Urinary bladder (tissue), 4 donors: ENCODE measurements around the gene MEIS1. TPM values are rescaled to one million over a fixed set of nuclear protein-coding genes. Genes with fewer than 3 reads are reported as not detected.

ENCODE experiments used
- DNase-seq: peaks from one replicate; pipeline ENCODE4 v3.0.0-alpha.2; 2015; ENCODE audit errors: extremely low spot score
- H3K27ac ChIP-seq: one replicate; pipeline ENCODE4 v1.5.1; 2013; ENCODE audit warnings: low read depth, mild to moderate bottlenecking, moderate library complexity
- H3K36me3 ChIP-seq: one replicate; pipeline ENCODE4 v1.6.1; 2013; ENCODE audit warnings: mild to moderate bottlenecking, moderate library complexity; ENCODE audit not compliant: insufficient read depth
- H3K4me1 ChIP-seq: one replicate; pipeline ENCODE4 v1.6.1; 2013; ENCODE audit warnings: mild to moderate bottlenecking, moderate library complexity; ENCODE audit not compliant: insufficient read depth
- H3K4me3 ChIP-seq: one replicate; pipeline ENCODE4 v1.5.1; 2013; ENCODE audit warnings: low read depth, low read length
- WGBS: extraction: QIAGEN DNeasy Blood & Tissue Kit; methylation state at CpG from one replicate; pipeline ENCODE4 v1.1.7; 2013; 5-methylcytosine and 5-hydroxymethylcytosine counted together
- polyA plus RNA-seq: library from polyadenylated mRNA; stranded (reverse); fragments of 200-250 nt; gene quantifications from one replicate; pipeline ENCODE4 v1.2.3, GENCODE V29; 2013
- total RNA-seq: library from RNA; depleted of rRNA; stranded (reverse); fragments of >200 nt; gene quantifications from one replicate; pipeline ENCODE4 v1.2.3, GENCODE V29; 2014
- donor health status: healthy with polysubstance abuse.
- donor health status: healthy.

MEIS1 gene
- total and polyA plus RNA-seq, 2 donors: 46.5 to 213 TPM

GRCh38 chr2:66562304-66562685 lies 127.4 kb downstream of the MEIS1 start:
- Histone ChIP-seq H3K36me3 (no peaks in the 10 kb centered on the region), H3K4me3 (no peak overlapping the region), H3K27ac (no peak overlapping the region), H3K4me1 (no peaks in the 10 kb centered on the region)
- DNase-seq: no peak
- 58% methylated on average over 1 of the region's 1 CpG for WGBS

DNA sequence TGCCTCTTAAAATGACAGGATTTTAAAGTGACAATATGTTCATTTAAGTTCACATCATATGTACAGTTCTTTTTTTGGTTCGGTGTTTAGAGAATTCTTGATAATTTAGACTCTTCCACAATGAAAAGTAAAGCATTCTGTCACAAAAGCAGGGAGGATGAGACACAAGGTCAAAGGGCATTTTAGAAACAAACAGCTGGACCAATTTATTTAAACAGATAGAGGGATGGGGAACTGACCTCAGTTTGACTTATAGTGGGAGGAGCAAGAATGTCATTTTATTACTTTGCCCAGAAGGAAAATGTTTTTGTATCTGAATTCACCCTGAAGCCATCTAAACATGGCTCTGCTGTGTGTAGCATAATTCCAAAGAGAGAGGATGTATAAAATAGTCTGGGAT lies 128.5 kb downstream of the MEIS1 start:
- H3K27ac ChIP-seq: no peak overlapping the region
- no peak for DNase-seq
- no peaks in the 10 kb centered on the region for H3K4me1 ChIP-seq
- H3K36me3 ChIP-seq: no peaks in the 10 kb centered on the region
- H3K4me3 ChIP-seq: no peak overlapping the region
- WGBS: 64% methylated on average over 1 of the region's 1 CpG

- WGBS: 49% methylated on average over 1 of the region's 1 CpG
- Histone ChIP-seq H3K4me1 (no peaks in the 10 kb centered on the region), H3K4me3 (no peak overlapping the region), H3K36me3 (no peaks in the 10 kb centered on the region), H3K27ac (no peak overlapping the region)
- no peak for DNase-seq
Measured at GRCh38 chr2:66565291-66565690, 130.4 kb downstream of the MEIS1 start.

DNA sequence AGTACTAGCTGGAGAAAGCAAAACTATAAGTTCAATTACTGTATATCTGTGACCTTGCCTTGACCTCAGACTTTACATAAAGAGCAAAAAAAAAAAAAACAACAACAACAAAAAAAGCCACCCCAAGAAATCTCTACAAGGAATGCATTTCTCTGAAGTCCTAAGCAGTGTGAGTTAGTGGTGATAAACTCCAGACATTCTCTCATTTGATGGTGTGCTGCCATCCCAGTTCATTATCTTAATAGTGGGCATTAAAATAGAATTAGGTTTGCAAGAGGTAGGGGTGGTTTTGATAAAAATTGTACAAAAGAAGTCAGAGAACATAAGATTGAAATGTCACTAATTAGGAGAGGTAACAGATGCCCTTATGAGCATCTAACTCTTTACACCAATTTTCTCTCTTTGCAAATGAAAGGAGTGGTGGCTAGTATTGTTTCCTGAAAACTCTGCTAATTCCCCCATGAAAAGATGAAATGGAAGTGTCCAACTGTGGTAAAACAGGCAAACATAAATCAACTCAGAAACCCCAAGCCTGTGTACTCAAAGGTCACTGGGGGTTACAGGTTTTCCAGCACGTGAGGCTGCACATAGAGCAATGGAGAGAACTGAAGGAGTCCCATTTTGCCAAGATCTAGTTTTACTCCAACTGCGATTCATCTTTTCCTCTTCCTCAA lies 131.9 kb downstream of the MEIS1 start:
- no peak overlapping the region for H3K4me3 ChIP-seq
- WGBS: 57% methylated on average over 2 of the region's 2 CpGs
- no peaks in the 10 kb centered on the region for H3K4me1 ChIP-seq
- H3K36me3 ChIP-seq: no peaks in the 10 kb centered on the region
- H3K27ac ChIP-seq: no peak overlapping the region
- no peak for DNase-seq

GRCh38 chr2:66567729-66568128 lies 132.8 kb downstream of the MEIS1 start:
- H3K4me1 ChIP-seq: no peaks in the 10 kb centered on the region
- 38% methylated on average over 2 of the region's 2 CpGs for WGBS
- no peak overlapping the region for H3K27ac ChIP-seq
- DNase-seq: no peak
- H3K36me3 ChIP-seq: no peaks in the 10 kb centered on the region
- no peak overlapping the region for H3K4me3 ChIP-seq

GRCh38 chr2:66568650-66569300 lies 133.8 kb downstream of the MEIS1 start:
- Histone ChIP-seq H3K27ac (no peak overlapping the region), H3K36me3 (no peaks in the 10 kb centered on the region), H3K4me3 (no peak overlapping the region), H3K4me1 (no peaks in the 10 kb centered on the region)
- DNase-seq: no peak
- 85% methylated on average over 4 of the region's 4 CpGs for WGBS

DNA sequence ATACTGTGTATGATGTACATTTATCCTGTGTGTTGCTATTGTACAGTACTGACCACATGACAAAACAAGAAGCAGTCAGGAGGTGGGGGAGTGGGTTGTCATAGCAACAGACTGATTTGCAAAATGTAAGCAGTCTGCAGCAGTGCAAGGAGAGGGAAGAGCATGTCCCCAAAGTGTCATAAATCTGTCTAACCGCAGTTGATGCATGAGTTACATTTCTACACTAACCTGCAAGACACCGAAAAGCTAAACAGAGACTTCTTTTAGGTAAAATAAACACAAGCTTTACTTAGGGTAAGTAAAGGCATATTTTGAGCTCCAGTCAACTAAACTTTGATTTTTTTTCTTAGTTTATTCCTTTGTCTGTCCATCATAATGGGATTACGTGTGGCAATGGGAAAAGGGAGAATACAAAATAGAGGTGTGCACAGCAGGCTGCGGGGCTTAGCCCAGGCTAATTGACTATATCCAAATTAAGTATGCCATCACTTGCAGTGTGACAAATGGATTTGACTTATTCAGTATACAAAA lies 134.5 kb downstream of the MEIS1 start:
- no peak for DNase-seq
- Histone ChIP-seq H3K27ac (no peak overlapping the region), H3K36me3 (no peaks in the 10 kb centered on the region), H3K4me3 (no peak overlapping the region), H3K4me1 (no peaks in the 10 kb centered on the region)
- WGBS: 44% methylated on average over 4 of the region's 4 CpGs

GRCh38 chr2:66569974-66570373 lies 135.0 kb downstream of the MEIS1 start:
- 69% methylated on average over 2 of the region's 2 CpGs for WGBS

GRCh38 chr2:66570471-66570870 lies 135.5 kb downstream of the MEIS1 start:
- no peak overlapping the region for H3K27ac ChIP-seq
- 81% methylated on average over 3 of the region's 3 CpGs for WGBS

More at GRCh38 chr2:66569974-66570373, 135.0 kb downstream of the MEIS1 start:
- Histone ChIP-seq H3K27ac (no peak overlapping the region), H3K36me3 (no peaks in the 10 kb centered on the region), H3K4me3 (no peak overlapping the region), H3K4me1 (no peaks in the 10 kb centered on the region)
- no peak for DNase-seq

GRCh38 chr2:66571918-66572317 lies 137.0 kb downstream of the MEIS1 start:
- no peak overlapping the region for H3K4me3 ChIP-seq
- WGBS: 78% methylated on average over 6 of the region's 6 CpGs
- H3K36me3 ChIP-seq: no peaks in the 10 kb centered on the region
- DNase-seq: no peak
- no peaks in the 10 kb centered on the region for H3K4me1 ChIP-seq
- H3K27ac ChIP-seq: no peak overlapping the region

More at GRCh38 chr2:66570471-66570870, 135.5 kb downstream of the MEIS1 start:
- Histone ChIP-seq H3K36me3 (no peaks in the 10 kb centered on the region), H3K4me3 (no peak overlapping the region), H3K4me1 (no peaks in the 10 kb centered on the region)
- no peak for DNase-seq

DNA sequence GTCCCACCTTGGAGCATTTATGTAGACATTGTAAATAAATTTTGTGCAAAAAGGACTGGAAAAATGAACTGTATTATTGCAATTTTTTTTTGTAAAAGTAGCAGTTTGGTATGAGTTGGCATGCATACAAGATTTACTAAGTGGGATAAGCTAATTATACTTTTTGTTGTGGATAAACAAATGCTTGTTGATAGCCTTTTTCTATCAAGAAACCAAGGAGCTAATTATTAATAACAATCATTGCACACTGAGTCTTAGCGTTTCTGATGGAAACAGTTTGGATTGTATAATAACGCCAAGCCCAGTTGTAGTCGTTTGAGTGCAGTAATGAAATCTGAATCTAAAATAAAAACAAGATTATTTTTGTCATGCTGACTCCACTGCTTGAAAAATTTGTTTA lies 137.5 kb downstream of the MEIS1 start:
- Histone ChIP-seq H3K4me3 (no peak overlapping the region), H3K27ac (no peak overlapping the region), H3K4me1 (no peaks in the 10 kb centered on the region), H3K36me3 (no peaks in the 10 kb centered on the region)
- 51% methylated on average over 3 of the region's 3 CpGs for WGBS
- DNase-seq: no peak

DNA sequence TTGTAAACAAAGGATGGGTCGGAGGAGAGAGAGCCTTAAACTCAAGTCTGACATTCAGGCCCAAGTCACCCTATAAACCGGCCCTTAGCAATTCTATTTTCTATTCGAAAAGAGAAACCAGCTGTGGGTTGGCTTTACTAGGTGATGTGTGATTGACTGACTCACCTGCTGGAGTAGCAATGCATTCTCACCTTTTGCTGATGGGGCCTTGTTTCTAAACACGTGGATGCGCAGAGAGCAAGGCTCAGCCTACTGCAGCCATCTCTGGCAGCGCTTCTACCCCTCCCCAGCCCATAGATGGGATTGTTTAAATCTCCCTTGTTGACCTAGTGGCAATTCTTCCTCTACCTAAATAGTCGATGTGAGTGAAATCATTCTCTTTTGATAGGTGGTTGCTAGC lies 138.5 kb downstream of the MEIS1 start:
- DNase-seq: no peak
- Histone ChIP-seq H3K36me3 (no peaks in the 10 kb centered on the region), H3K27ac (no peak overlapping the region), H3K4me3 (no peak overlapping the region), H3K4me1 (no peaks in the 10 kb centered on the region)
- WGBS: 38% methylated on average over 7 of the region's 7 CpGs

- no peaks in the 10 kb centered on the region for H3K4me1 ChIP-seq
- H3K27ac ChIP-seq: no peak overlapping the region
- no peaks in the 10 kb centered on the region for H3K36me3 ChIP-seq
- H3K4me3 ChIP-seq: no peak overlapping the region
- WGBS: 17% methylated on average over 8 of the region's 8 CpGs
- no peak for DNase-seq
Measured at GRCh38 chr2:66573821-66574233, 138.9 kb downstream of the MEIS1 start.
